SK-N-MC (cell line): Measurements from ENCODE around the gene CCDC89.

Source experiments
- DNase-seq: peaks from one replicate; pipeline ENCODE4 v3.0.0-alpha.2; 2011; ENCODE audit warnings: low read depth, low spot score
- H3K27ac ChIP-seq: fragments of 200-600 bp; sonication (generic); 2 replicates; pipeline ENCODE4 v1.5.1; 2016; ENCODE audit warnings: mixed run types
- H3K36me3 ChIP-seq: fragments of 200-600 bp; sonication (generic); 2 replicates; pipeline ENCODE4 v1.6.1; 2017; ENCODE audit warnings: antibody characterized with exemption, low read length, mixed read lengths; ENCODE audit not compliant: insufficient read depth
- H3K4me3 ChIP-seq: fragments of 200-600 bp; sonication (generic); 2 replicates; pipeline ENCODE4 v1.5.1; 2016
- H3K9ac ChIP-seq: fragments of 200-600 bp; sonication (generic); 2 replicates; pipeline ENCODE4 v1.8.0; 2017; ENCODE audit warnings: mixed run types, mixed read lengths; ENCODE audit not compliant: insufficient read length
- H3K9me3 ChIP-seq: fragments of 200-600 bp; sonication (generic); 2 replicates; pipeline ENCODE4 v1.6.1; 2017; ENCODE audit warnings: low read depth, mild to moderate bottlenecking, antibody characterized with exemption, low read length, moderate library complexity, mixed read lengths
- EZH2 ChIP-seq: fragments of 200-600 bp; sonication (generic); IDR thresholded peaks from one replicate; pipeline ENCODE4 v1.6.1; 2017; ENCODE audit warnings: antibody characterized with exemption
- FOXP2 ChIP-seq: optimal IDR thresholded peaks from 2 replicates; pipeline ENCODE3; 2011; ENCODE audit warnings: mild to moderate bottlenecking, moderate library complexity; ENCODE audit not compliant: insufficient read depth; ENCODE audit errors: extremely low read length, control extremely low read depth
- POLR2AphosphoS5 ChIP-seq: IDR thresholded peaks from 2 replicates; pipeline ENCODE4 v1.6.1; 2012; ENCODE audit warnings: mild to moderate bottlenecking, low read depth, low read length, borderline replicate concordance

Gene CCDC89

DNA sequence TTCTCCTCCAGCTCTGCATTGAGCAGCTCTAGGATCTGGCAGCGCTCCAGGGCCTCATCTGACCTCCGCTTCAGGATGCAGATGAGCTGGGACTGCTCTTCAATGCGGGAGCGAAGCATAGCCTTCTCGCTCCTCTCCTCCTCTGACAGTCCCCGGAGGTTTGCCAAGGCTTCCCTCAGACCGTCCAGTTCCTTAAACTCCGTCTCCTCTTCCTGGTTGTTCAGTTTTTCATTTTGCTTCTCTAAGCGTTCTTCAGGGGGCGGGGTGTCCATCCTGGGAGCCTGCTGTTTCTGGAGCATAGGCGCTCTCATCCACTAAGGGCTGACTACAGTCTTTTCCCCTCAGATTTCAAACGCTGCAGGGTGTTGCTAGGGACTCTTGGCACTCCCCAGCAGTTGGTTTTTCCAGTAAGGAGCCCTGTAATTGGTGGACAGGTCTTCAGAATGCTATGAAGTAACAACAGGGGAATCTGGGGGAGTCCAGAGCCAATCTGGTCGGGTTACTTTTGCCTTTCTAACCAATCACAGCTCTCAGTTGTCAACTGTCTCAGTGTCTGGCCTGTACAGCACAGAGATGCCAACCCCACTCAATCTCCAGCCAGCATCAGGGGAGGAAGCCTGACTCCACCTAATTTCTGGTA, at the start of gene CCDC89:
Gene CCDC89, minus strand, starts transcription at position 376 of the 640 bp plus-strand sequence. Its CDS starts 65 bp downstream, at position 311.
- Histone ChIP-seq H3K36me3 (no peaks in the 10 kb centered on the region), H3K9ac (no peak within 1 kb of the TSS), H3K9me3 (no peaks in the 10 kb centered on the region), H3K27ac (no peak within 1 kb of the TSS), H3K4me3 (no peak within 1 kb of the TSS)
- no peak for TF ChIP-seq FOXP2
- TF ChIP-seq POLR2AphosphoS5, result no peak
- no peak for TF ChIP-seq EZH2
- DNase-seq, result no peak

DNA sequence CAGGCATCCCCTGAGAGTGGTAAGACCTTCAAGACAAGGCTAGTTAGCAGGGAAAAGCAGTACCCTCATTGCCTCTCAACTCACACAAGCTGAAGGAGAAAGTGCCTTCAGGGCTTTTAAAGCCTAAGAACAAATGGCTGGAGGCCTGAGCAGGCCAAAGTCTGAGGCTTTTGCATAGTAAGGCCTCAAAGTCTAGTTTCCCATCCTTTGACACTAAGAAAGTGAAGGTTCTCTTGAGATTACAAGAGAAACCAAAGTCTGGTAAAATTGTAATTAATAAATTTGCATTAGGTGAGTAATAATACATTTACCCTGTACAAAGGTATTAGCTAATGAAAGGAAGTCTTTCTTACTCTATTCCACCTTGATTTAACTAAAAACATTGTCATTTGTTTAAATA, 47.0 kb upstream of the CCDC89 start:
- Histone ChIP-seq H3K9ac (no peak overlapping the region), H3K4me3 (no peak overlapping the region), H3K27ac (no peak overlapping the region), H3K36me3 (no peaks in the 10 kb centered on the region), H3K9me3 (no peaks in the 10 kb centered on the region)
- no peak for DNase-seq
- no peak for TF ChIP-seq POLR2AphosphoS5
- TF ChIP-seq EZH2, result no peak
- TF ChIP-seq FOXP2, result no peak

- H3K4me3 ChIP-seq, result no peak overlapping the region
- TF ChIP-seq FOXP2, result no peak
- TF ChIP-seq POLR2AphosphoS5, result no peak
- TF ChIP-seq EZH2, result no peak
- H3K27ac ChIP-seq, result no peak overlapping the region
These were observed 40.4 kb upstream of the CCDC89 start for GRCh38 chr11:85726381-85726780.

GRCh38 chr11:85725510-85726258, 39.7 kb upstream of the CCDC89 start:
- no peak overlapping the region for H3K27ac ChIP-seq
- H3K9me3 ChIP-seq, result no peaks in the 10 kb centered on the region
- H3K36me3 ChIP-seq, result no peaks in the 10 kb centered on the region
- no peak overlapping the region for H3K4me3 ChIP-seq
- TF ChIP-seq POLR2AphosphoS5 (no peak), FOXP2 (no peak), EZH2 (no peak)
- DNase-seq, result no peak
- H3K9ac ChIP-seq, result no peak overlapping the region

More at GRCh38 chr11:85726381-85726780, 40.4 kb upstream of the CCDC89 start:
- Histone ChIP-seq H3K36me3 (no peaks in the 10 kb centered on the region), H3K9me3 (no peaks in the 10 kb centered on the region), H3K9ac (no peak overlapping the region)
- DNase-seq, result no peak

DNA sequence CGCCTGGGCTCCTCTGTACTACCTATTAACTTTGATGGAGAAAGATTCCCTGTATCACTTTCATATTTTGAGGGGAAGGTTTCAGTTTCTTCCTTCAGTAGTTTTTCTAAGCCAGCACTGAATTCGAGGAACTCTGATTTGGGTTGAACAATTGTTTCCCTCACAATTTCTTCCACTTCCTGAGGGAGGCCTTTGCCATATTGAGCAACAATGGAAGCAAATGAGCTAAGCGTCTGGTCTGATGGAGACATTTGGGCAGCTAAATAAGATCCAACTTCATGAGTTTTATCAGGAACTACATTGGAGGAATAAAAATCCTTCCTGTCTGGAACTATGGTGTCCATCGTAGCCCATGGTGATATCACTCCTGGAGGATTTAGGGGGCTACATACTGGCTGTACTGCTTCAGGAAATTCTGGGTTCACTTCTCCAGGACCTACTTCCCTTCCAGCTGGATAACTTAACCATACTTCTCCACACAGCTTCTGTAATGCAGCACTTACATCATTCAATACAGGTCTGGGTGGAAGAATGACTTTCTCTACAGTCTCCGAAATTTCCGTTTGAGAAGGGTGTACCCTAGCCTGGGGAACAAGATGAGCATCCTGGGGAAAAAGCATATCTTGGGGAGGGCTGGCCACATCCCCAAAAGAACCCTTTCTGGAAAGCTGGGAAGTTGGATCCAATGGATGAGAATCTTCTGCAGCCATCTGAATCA, 38.9 kb upstream of the CCDC89 start:
- H3K9me3 ChIP-seq, result no peaks in the 10 kb centered on the region
- H3K36me3 ChIP-seq, result no peaks in the 10 kb centered on the region
- no peak overlapping the region for H3K27ac ChIP-seq
- no peak for TF ChIP-seq FOXP2
- no peak for TF ChIP-seq EZH2
- no peak for TF ChIP-seq POLR2AphosphoS5
- H3K9ac ChIP-seq, result no peak overlapping the region
- no peak overlapping the region for H3K4me3 ChIP-seq
- DNase-seq, result no peak

- Histone ChIP-seq H3K4me3 (no peak overlapping the region), H3K9ac (no peak overlapping the region), H3K36me3 (no peaks in the 10 kb centered on the region), H3K27ac (no peak overlapping the region), H3K9me3 (no peaks in the 10 kb centered on the region)
- TF ChIP-seq EZH2 (no peak), FOXP2 (no peak), POLR2AphosphoS5 (no peak)
- no peak for DNase-seq
These were observed 37.1 kb upstream of the CCDC89 start for GRCh38 chr11:85723088-85723487.

GRCh38 chr11:85721191-85721590, 35.2 kb upstream of the CCDC89 start:
- no peak for DNase-seq
- H3K9ac ChIP-seq, result no peak overlapping the region
- no peak overlapping the region for H3K4me3 ChIP-seq
- H3K9me3 ChIP-seq, result no peaks in the 10 kb centered on the region
- H3K36me3 ChIP-seq, result no peaks in the 10 kb centered on the region
- TF ChIP-seq FOXP2 (no peak), POLR2AphosphoS5 (no peak), EZH2 (no peak)
- no peak overlapping the region for H3K27ac ChIP-seq

DNA sequence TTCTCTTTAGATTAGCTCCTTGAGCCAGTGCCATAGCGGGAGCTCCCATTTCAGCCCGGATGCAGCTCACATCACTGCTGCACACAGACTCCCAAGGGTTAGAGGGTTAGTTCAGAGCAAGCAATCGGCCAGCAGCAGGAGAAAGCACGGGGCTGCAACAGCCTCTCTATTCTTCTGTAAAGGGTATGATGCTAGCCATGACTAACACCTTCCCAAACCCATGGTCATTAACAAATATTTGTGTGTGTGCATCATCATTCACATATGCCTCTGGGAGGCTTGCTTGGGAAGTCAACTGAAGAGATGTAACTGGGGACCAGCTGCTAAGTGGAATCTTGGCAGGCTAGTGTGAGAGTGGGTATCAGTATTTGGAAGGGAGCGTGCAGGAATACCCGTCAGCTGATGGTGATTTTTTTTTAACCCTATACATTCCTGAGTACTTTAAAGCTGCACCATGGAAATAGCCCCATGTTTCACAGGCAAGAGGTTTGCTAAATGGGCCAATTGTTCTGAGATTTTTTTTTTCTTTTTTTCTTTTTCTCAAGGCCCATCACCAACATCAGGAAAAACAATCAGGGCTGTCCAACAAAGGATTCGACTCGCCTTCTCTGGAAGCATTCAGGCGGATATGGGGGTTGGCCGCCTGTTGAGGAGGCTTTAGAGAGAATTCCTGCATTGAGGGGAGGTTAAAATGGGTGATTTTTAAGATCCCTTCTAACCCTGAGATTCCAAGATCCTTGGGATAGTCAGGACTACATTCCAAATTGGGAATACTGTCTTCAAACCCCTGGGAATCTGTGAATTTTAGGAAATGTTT, 33.2 kb upstream of the CCDC89 start:
- Histone ChIP-seq H3K9me3 (no peaks in the 10 kb centered on the region), H3K36me3 (no peaks in the 10 kb centered on the region), H3K4me3 (no peak overlapping the region), H3K27ac (no peak overlapping the region), H3K9ac (no peak overlapping the region)
- no peak for DNase-seq
- TF ChIP-seq FOXP2 (no peak), EZH2 (no peak), POLR2AphosphoS5 (no peak)
